ENCODE measurements around the gene STXBP1. TPM values are rescaled to one million over a fixed set of nuclear protein-coding genes. Genes with fewer than 3 reads are reported as not detected.

The STXBP1 gene
- total and polyA plus RNA-seq, 2 of the 4 experiments (the other 2 are of a cell fraction) = 15.8 to 22.6 TPM

GRCh38 chr9:127720865-127721227, 108.8 kb downstream of the STXBP1 start:
- POLR2A ChIA-PET (ENCODE audit: unreplicated experiment) = no interaction called here
- Histone ChIP-seq H3K4me3 (ENCODE audit: insufficient read depth, low read depth, low read length) (no peak overlapping the region), H3K27ac (ENCODE audit: insufficient read depth, low read length) (no peak overlapping the region), H3K27me3 (ENCODE audit: control insufficient read depth, insufficient read depth, low read length) (peaks cover 4% of the 10 kb centered on the region; the same call in 1 of the 2 replicates), H3K79me1 (ENCODE audit: low read depth in 1 of 2, low read length in 2 of 2) (no peaks in the 10 kb centered on the region), H2AK9ac (replicated peaks; ENCODE audit: low read depth, low read length, poor library complexity) (no peak overlapping the region), H3K9me1 (ENCODE audit: insufficient read depth, low read length) (no peaks in the 10 kb centered on the region; the same call in 1 of the 2 replicates), H3K23ac (ENCODE audit: low read depth, low read length) (no peak overlapping the region), H2BK5ac (ENCODE audit: low read depth, low read length, poor library complexity, severe bottlenecking) (no peak overlapping the region), H3K14ac (replicated peaks; ENCODE audit: low read depth, low read length) (no peak overlapping the region), H4K91ac (ENCODE audit: insufficient read depth, low read depth, low read length) (no peak overlapping the region), H3K4me2 (ENCODE audit: low read depth, low read length) (no peak overlapping the region), H2AK5ac (ENCODE audit: low read depth, low read length) (no peak overlapping the region), H3K4ac (ENCODE audit: low read depth, low read length) (no peak overlapping the region), H3K9ac (ENCODE audit: low read depth, low read length) (no peak overlapping the region), H3K56ac (ENCODE audit: extremely low read depth, insufficient read depth, low read length) (no peak overlapping the region), H3K9me3 (ENCODE audit: control insufficient read depth, insufficient read depth, low read length) (no peaks in the 10 kb centered on the region), H2BK120ac (ENCODE audit: low read depth, low read length) (no peak overlapping the region), H3K4me1 (ENCODE audit: control insufficient read depth, insufficient read depth, low read length) (peaks cover 5% of the 10 kb centered on the region), H4K20me1 (ENCODE audit: insufficient read depth, low read length) (no peaks in the 10 kb centered on the region), H3K36me3 (ENCODE audit: control insufficient read depth, insufficient read depth, low read length) (no peaks in the 10 kb centered on the region), H2AFZ (replicated peaks; ENCODE audit: low read length, poor library complexity) (peak overlapping the region; percentile 61), H4K8ac (ENCODE audit: low read depth in 2 of 2, low read length in 2 of 2) (no peak overlapping the region), H4K5ac (ENCODE audit: low read depth, low read length) (no peak overlapping the region), H2BK20ac (ENCODE audit: low read depth, low read length) (no peak overlapping the region), H3K18ac (ENCODE audit: low read depth, low read length) (no peak overlapping the region), H2BK15ac (ENCODE audit: low read depth, low read length) (no peak overlapping the region)
- DNase-seq = no peak
- dilution Hi-C loops (cut with HindIII; ENCODE audit: low sequenced_read_pairs, unreplicated experiment) = no loop called here
- intact Hi-C loops (cut with micrococcal nuclease) = no loop called here
- in situ Hi-C loops (cut with MboI; ENCODE audit: low sequenced_read_pairs) = no loop called here
- ATAC-seq (ENCODE audit: low read depth) = no peak
- no peak for TF ChIP-seq RAD21 (IDR thresholded peaks at IDR 0.05; ENCODE audit: low read length)
- CTCF ChIA-PET = no interaction called here
- BruUV-seq (replicated peaks) = no TSS peak
